Tibial artery (tissue), 4 donors: Measurements from ENCODE around the gene MAGEB4.

ENCODE experiments used
- DNase-seq, 2 donors: peaks; one replicate each; pipeline ENCODE4 v3.0.0-alpha.2; 2019
- H3K27ac ChIP-seq, 2 donors: fragments of 200-600 bp; sonication (generic) in 1 of 2; 1 replicate in 1 of 2; 2 replicates in 1 of 2; pipeline ENCODE4 v1.5.1; 2018 to 2019; ENCODE audit warnings: mild to moderate bottlenecking in 1 of 2
- H3K27me3 ChIP-seq, 2 donors: fragments of 200-600 bp; sonication (generic) in 1 of 2; one replicate each; pipeline versions ENCODE4 v1.5.1 to v1.6.0; 2016 to 2019
- H3K36me3 ChIP-seq, 3 donors: fragments of 200-600 bp; sonication (generic) in 2 of 3; one replicate each; pipeline ENCODE4 v1.5.1; 2016 to 2019; ENCODE audit warnings: mild to moderate bottlenecking in 2 of 3
- H3K4me1 ChIP-seq, 4 donors: fragments of 200-600 bp; sonication (generic) in 2 of 4; 1 replicate in 3 of 4; 2 replicates in 1 of 4; pipeline ENCODE4 v1.5.1; 2016 to 2019
- H3K4me3 ChIP-seq, 2 donors: fragments of 200-600 bp; sonication (generic) in 1 of 2; 1 replicate in 1 of 2; 2 replicates in 1 of 2; pipeline ENCODE4 v1.5.1; 2018 to 2019; ENCODE audit warnings: mild to moderate bottlenecking in 2 of 2
- H3K9me3 ChIP-seq, 3 donors: fragments of 200-600 bp; sonication (generic) in 1 of 3; one replicate each; pipeline ENCODE4 v1.5.1; 2016 to 2019
- intact Hi-C: fragments of 100-400 bp; cut with DNase I; formaldehyde crosslinking; loops from one replicate; pipeline ENCODE4 v1.15.0; 2023; ENCODE audit warnings: low total_unique reads
- TF ChIP-seq, protein P1 (sequence below), 2 experiments: fragments of 200-600 bp in 1 of 2; fragments of 450-650 bp in 1 of 2; IDR thresholded peaks; one replicate each; pipeline ENCODE4 v1.5.1; 2017 to 2019; ENCODE audit warnings: antibody characterized with exemption in 2 of 2, mild to moderate bottlenecking in 1 of 2, moderate library complexity in 1 of 2

The MAGEB4 gene

DNA sequence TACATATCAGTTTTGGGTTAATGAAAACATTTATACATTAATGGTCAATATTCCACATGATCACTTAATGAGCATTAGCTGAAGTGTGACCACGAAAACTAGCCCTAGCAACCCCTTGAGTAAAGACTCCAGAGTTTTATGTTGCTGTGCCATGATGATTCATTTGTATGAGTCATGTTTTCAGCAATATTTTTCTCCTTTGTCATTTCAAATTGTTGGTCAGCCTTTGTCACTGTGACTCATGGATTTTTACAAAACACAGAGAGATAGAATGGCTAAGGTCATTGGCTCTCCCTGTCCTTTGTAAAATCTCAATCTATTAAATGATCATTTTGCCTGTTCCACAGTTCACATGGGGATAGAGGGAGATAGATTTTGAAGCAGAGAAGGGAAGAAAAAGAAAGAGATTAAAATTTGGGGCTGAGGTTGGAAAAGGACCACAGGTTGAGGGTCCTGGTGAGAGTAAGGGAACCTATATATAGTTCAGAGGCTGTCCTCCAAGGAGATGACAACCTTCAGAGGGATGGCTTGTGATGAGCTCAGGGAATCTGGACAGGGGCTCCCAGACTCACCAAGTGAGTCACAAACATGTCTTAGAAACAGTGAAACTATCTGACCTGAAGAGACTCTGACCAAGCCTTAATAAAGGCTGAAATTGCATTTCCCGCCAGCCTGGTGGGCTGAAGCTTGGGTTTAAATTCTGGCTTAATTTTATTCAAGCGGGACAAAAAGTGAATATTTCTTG, 41.8 kb downstream of the MAGEB4 start:
- no peaks in the 10 kb centered on the region for H3K36me3 ChIP-seq
- H3K4me3 ChIP-seq = no peak overlapping the region
- H3K4me1 ChIP-seq = no peaks in the 10 kb centered on the region
- TF ChIP-seq, protein P1, sequence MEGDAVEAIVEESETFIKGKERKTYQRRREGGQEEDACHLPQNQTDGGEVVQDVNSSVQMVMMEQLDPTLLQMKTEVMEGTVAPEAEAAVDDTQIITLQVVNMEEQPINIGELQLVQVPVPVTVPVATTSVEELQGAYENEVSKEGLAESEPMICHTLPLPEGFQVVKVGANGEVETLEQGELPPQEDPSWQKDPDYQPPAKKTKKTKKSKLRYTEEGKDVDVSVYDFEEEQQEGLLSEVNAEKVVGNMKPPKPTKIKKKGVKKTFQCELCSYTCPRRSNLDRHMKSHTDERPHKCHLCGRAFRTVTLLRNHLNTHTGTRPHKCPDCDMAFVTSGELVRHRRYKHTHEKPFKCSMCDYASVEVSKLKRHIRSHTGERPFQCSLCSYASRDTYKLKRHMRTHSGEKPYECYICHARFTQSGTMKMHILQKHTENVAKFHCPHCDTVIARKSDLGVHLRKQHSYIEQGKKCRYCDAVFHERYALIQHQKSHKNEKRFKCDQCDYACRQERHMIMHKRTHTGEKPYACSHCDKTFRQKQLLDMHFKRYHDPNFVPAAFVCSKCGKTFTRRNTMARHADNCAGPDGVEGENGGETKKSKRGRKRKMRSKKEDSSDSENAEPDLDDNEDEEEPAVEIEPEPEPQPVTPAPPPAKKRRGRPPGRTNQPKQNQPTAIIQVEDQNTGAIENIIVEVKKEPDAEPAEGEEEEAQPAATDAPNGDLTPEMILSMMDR (IDR thresholded peaks at IDR 0.05) = no peak
- H3K27ac ChIP-seq = no peak overlapping the region
- H3K27me3 ChIP-seq = no peaks in the 10 kb centered on the region
- intact Hi-C loops = no loop called here
- DNase-seq = no peak
- H3K9me3 ChIP-seq = no peaks in the 10 kb centered on the region
